K562 (cell line): Measurements from ENCODE around the gene TXN2. TPM values are rescaled to one million over a fixed set of nuclear protein-coding genes. Genes with fewer than 3 reads are reported as not detected.

Experiments
- ATAC-seq: fragments of 200-7000 bp; cut with Tn5 transposase; 3 replicates; pipeline ENCODE4 v1.9.1; 2020; ENCODE audit warnings: moderate library complexity
- BruUV-seq: library from RNA; stranded (reverse); fragments of 400-500 nt; replicated peaks from 2 replicates; lab custom pipeline; 2021; lab: Mats Ljungman, UMichigan
- CTCF ChIA-PET: fragments of 300-600 bp; formaldehyde crosslinking; extraction: SDS; loops from one replicate; lab custom pipeline; 2021; ENCODE audit warnings: low intra/inter-chr PET ratio; lab: Yijun Ruan, JAX
- POLR2A ChIA-PET: fragments of 300-600, 350-650 bp; sonication (Branson Sonifier 250); formaldehyde crosslinking; extraction: SDS; loops from one replicate; lab custom pipeline; 2021; ENCODE audit warnings: antibody characterized with exemption, inconsistent platforms; lab: Yijun Ruan, JAX
- DNase-seq, 4 experiments: peaks; one replicate each; pipeline versions ENCODE4 v3.0.0 to v3.0.0-alpha.2; 2011 to 2018; ENCODE audit warnings: low spot score in 3 of 4, mixed read lengths in 3 of 4; ENCODE audit errors: extremely low read depth in 1 of 4
- FAIRE-seq: peaks from 2 replicates; lab custom pipeline; 2011; peaks lifted over from hg19 to GRCh38; lab: Jason Lieb, UNC
- H2AFZ ChIP-seq: 2 replicates; pipeline ENCODE4 v1.6.0; 2011; ENCODE audit warnings: low read depth, low read length, control low read depth, inconsistent platforms
- H3K27ac ChIP-seq: fragments of 200-600 bp; 3 replicates; pipeline ENCODE4 v1.8.0; 2011; ENCODE audit warnings: low read depth, mild to moderate bottlenecking, control low read depth, inconsistent platforms, low read length, moderate library complexity, mixed read lengths; ENCODE audit errors: extremely low read depth
- H3K27me3 ChIP-seq, 2 experiments: fragments of 300-600 bp in 1 of 2; 2 replicates in 1 of 2; 3 replicates in 1 of 2; pipeline versions ENCODE4 v1.6.0 to v1.8.0; 2011; ENCODE audit warnings: inconsistent platforms in 2 of 2, low read length in 2 of 2, mild to moderate bottlenecking in 1 of 2, mixed read lengths in 1 of 2, moderate library complexity in 1 of 2; ENCODE audit not compliant: control insufficient read depth in 2 of 2, insufficient read depth in 2 of 2
- H3K36me3 ChIP-seq: fragments of 300-600 bp; 3 replicates; pipeline ENCODE4 v1.8.0; 2011; ENCODE audit warnings: mild to moderate bottlenecking, low read length, inconsistent platforms; ENCODE audit not compliant: control insufficient read depth, insufficient read depth
- H3K4me1 ChIP-seq, 2 experiments: fragments of 200-600 bp in 1 of 2; replicated peaks in 1 of 2; 2 replicates in 1 of 2; 3 replicates in 1 of 2; pipeline versions ENCODE4 v1.5.1 to v1.8.0; 2011; ENCODE audit warnings: inconsistent platforms in 2 of 2, low read length in 2 of 2, mild to moderate bottlenecking in 1 of 2, mixed read lengths in 1 of 2, moderate library complexity in 1 of 2; ENCODE audit not compliant: control insufficient read depth in 2 of 2, insufficient read depth in 2 of 2
- H3K4me2 ChIP-seq: 2 replicates; pipeline ENCODE4 v1.6.1; 2011; ENCODE audit warnings: low read length, control low read depth, inconsistent platforms, mixed read lengths; ENCODE audit not compliant: insufficient read depth
- H3K4me3 ChIP-seq: fragments of 200-600 bp; sonication (generic), shearing (Covaris generic); 2 replicates; pipeline ENCODE4 v1.5.1; 2016; ENCODE audit warnings: control low read depth, inconsistent platforms
- H3K79me2 ChIP-seq: fragments of 200-600 bp; 3 replicates; pipeline ENCODE4 v1.8.0; 2011; ENCODE audit warnings: low read length, inconsistent platforms; ENCODE audit not compliant: control insufficient read depth, insufficient read depth
- H3K9ac ChIP-seq, 2 experiments: 2 replicates each; pipeline versions ENCODE4 v1.6.0 to v1.6.1; 2011; ENCODE audit warnings: low read depth in 2 of 2, low read length in 2 of 2, control low read depth in 1 of 2, inconsistent platforms in 1 of 2, mild to moderate bottlenecking in 1 of 2, mixed read lengths in 1 of 2; ENCODE audit not compliant: insufficient read depth in 1 of 2
- H3K9me1 ChIP-seq: one replicate; pipeline ENCODE4 v1.6.0; 2011; ENCODE audit warnings: inconsistent platforms, mild to moderate bottlenecking, low read length, moderate library complexity; ENCODE audit not compliant: control insufficient read depth, insufficient read depth
- H3K9me3 ChIP-seq: replicated peaks from 2 replicates; pipeline ENCODE4 v1.5.1; 2011; ENCODE audit warnings: low read depth, low read length, inconsistent platforms; ENCODE audit not compliant: control insufficient read depth, insufficient read depth
- H4K20me1 ChIP-seq: replicated peaks from 2 replicates; pipeline ENCODE4 v1.6.1; 2011; ENCODE audit warnings: low read length, inconsistent platforms, mixed read lengths; ENCODE audit not compliant: control insufficient read depth, insufficient read depth
- ARID1B ChIP-seq: fragments of 450-650 bp; IDR thresholded peaks from 2 replicates; pipeline ENCODE4 v1.6.1; 2016; ENCODE audit warnings: antibody characterized with exemption, mild to moderate bottlenecking, inconsistent platforms
- CBX1 ChIP-seq: sonication (generic); IDR thresholded peaks from 2 replicates; pipeline ENCODE4 v1.6.1; 2016; ENCODE audit warnings: antibody characterized with exemption, low read depth, mild to moderate bottlenecking
- EHMT2 ChIP-seq: fragments of 450-650 bp; IDR thresholded peaks from 2 replicates; pipeline ENCODE4 v1.6.1; 2018; ENCODE audit warnings: antibody characterized with exemption
- KLF6 ChIP-seq: fragments of 250-450 bp; sonication (Bioruptor Pico); IDR thresholded peaks from 2 replicates; pipeline ENCODE4 v1.4.0; 2020; ENCODE audit warnings: mild to moderate bottlenecking, moderate library complexity, borderline replicate concordance
- MCM3 ChIP-seq: fragments of 450-650 bp; IDR thresholded peaks from 2 replicates; pipeline ENCODE4 v1.6.1; 2016
- NCOA4 ChIP-seq: fragments of 450-650 bp; IDR thresholded peaks from 2 replicates; pipeline ENCODE4 v1.6.1; 2018; ENCODE audit warnings: mild to moderate bottlenecking; ENCODE audit not compliant: partially characterized antibody
- POU5F1 ChIP-seq: fragments of 150-350 bp; IDR thresholded peaks from 2 replicates; pipeline ENCODE4 v1.6.1; 2014; ENCODE audit warnings: borderline replicate concordance, low read length, low read depth, mild to moderate bottlenecking; ENCODE audit not compliant: partially characterized antibody
- TCF3 ChIP-seq: sonication (generic); formaldehyde crosslinking; IDR thresholded peaks from 2 replicates; pipeline ENCODE4 v1.4.0; 2020; ENCODE audit warnings: mild to moderate bottlenecking, missing genetic modification reagents
- YBX1 ChIP-seq: fragments of 450-650 bp; IDR thresholded peaks from 2 replicates; pipeline ENCODE4 v1.7.1; 2016; ENCODE audit warnings: mild to moderate bottlenecking
- ZFPM2 ChIP-seq: fragments of 250-450 bp; sonication (Bioruptor Pico); IDR thresholded peaks from 2 replicates; pipeline ENCODE4 v1.5.1; 2022; ENCODE audit warnings: mild to moderate bottlenecking
- ZNF217 ChIP-seq: sonication (generic); formaldehyde crosslinking; IDR thresholded peaks from 2 replicates; pipeline ENCODE4 v1.8.0; 2022; ENCODE audit warnings: mild to moderate bottlenecking, missing genetic modification reagents
- ZNF584 ChIP-seq: fragments of 200-800 bp; sonication (Bioruptor generic); IDR thresholded peaks from 2 replicates; pipeline ENCODE4 v1.6.1; 2016; ENCODE audit warnings: low read depth, mild to moderate bottlenecking, missing genetic modification characterization, missing compliant biosample characterization
- ZNF75A ChIP-seq: fragments of 450-650 bp; formaldehyde crosslinking; IDR thresholded peaks from 2 replicates; pipeline ENCODE4 v1.4.0; 2020; ENCODE audit warnings: mild to moderate bottlenecking
- WGBS: fragments of 100-300 bp; shearing (Covaris generic); methylation state at CpG from one replicate; pipeline ENCODE4 v1.1.6; 2016; ENCODE audit warnings: low coverage, mixed read lengths; ENCODE audit not compliant: insufficient coverage; ENCODE audit errors: missing lambda C conversion rate; 5-methylcytosine and 5-hydroxymethylcytosine counted together
- in situ Hi-C: fragments of 300-500 bp; cut with MboI; formaldehyde crosslinking; loops from 4 replicates; pipeline ENCODE4 v1.15.0; 2018; ENCODE audit warnings: inconsistent platforms, mixed read lengths
- intact Hi-C: fragments of 100-400 bp; cut with micrococcal nuclease; formaldehyde crosslinking; loops from 2 replicates; pipeline ENCODE4 v1.14.2; 2022
- polyA plus RNA-seq, 8 experiments: library from polyadenylated mRNA; depleted of rRNA in 4 of 8; stranded (reverse) in 5 of 8; unstranded in 3 of 8; fragments of >200 nt; fragmentation: Nextera tagmentation in 2 of 8; fragmentation: Illumina TruSeq in 1 of 8; extraction: Ambion mirVana in 2 of 8; extraction: Trizol in 1 of 8; gene quantifications; 2 replicates each; pipeline versions ENCODE4 v1.2.1 to v1.2.3, GENCODE V29; 2011 to 2014; ENCODE audit warnings: inconsistent platforms in 1 of 8, missing spikeins in 1 of 8
- total RNA-seq, 7 experiments: library from RNA; depleted of rRNA in 6 of 7; stranded (reverse); fragments of >200 nt in 6 of 7; fragmentation: Illumina TruSeq in 2 of 7; extraction: Trizol in 2 of 7; gene quantifications; 2 replicates each; pipeline versions ENCODE4 v1.2.1 to v1.2.3, GENCODE V29; 2011 to 2021; ENCODE audit warnings: low replicate concordance in 1 of 7
- TF ChIP-seq, protein P1 (sequence below): fragments of 250-450 bp; sonication (Bioruptor Pico); IDR thresholded peaks from 2 replicates; pipeline ENCODE4 v1.8.0; 2022; ENCODE audit warnings: inconsistent platforms, mild to moderate bottlenecking, moderate library complexity, borderline replicate concordance

The TXN2 gene
- total and polyA plus RNA-seq, 9 of the 15 experiments (the other 6 are each of a cell fraction or from before 2014, with no cell fraction given) = 48.5 to 399 (median 118) TPM

GRCh38 chr22:36507518-36508010, 26.1 kb upstream of the TXN2 start:
- in situ Hi-C loops = no loop called here
- POLR2A ChIA-PET = interaction anchor here (0.7 to 2.6 kb wide), 7 partner anchors 10 to 27 kb away, joined by 3 to 13 read pairs (median 4); no protein-coding TSS in a partner anchor
- 59% methylated on average over 5 of the region's 6 CpGs for WGBS
- H3K9me3 ChIP-seq = no peaks in the 10 kb centered on the region
- no peaks in the 10 kb centered on the region for H3K27me3 ChIP-seq
- TSS peak; percentile 95 for BruUV-seq
- no peak overlapping the region for H3K4me3 ChIP-seq
- DNase-seq (no peak), FAIRE-seq (no peak), ATAC-seq (no peak)
- CTCF ChIA-PET = no interaction called here
- intact Hi-C loops = loop anchor here (2.0 kb wide), 1 partner anchor 27 kb away; the partner anchor contains the start of gene TXN2
- TF ChIP-seq ARID1B (0 out of 2 replicates have a peak, but pooled peaks have one; percentile 6), KLF6 (no peak)
- peak overlapping the region; percentile 82 for H2AFZ ChIP-seq
- no peaks in the 10 kb centered on the region for H3K9me1 ChIP-seq
- H3K4me2 ChIP-seq = peak overlapping the region; percentile 42
- H3K79me2 ChIP-seq = peaks cover 17% of the 10 kb centered on the region
- H3K27ac ChIP-seq = peak overlapping the region; percentile 66
- peaks cover 19 to 31% of the 10 kb centered on the region in 2 experiments for H3K4me1 ChIP-seq
- peak overlapping the region; percentile 45 to 76; a peak in 3 of 4 replicates for H3K9ac ChIP-seq
- no peaks in the 10 kb centered on the region for H4K20me1 ChIP-seq
- peaks cover 49% of the 10 kb centered on the region for H3K36me3 ChIP-seq

DNA sequence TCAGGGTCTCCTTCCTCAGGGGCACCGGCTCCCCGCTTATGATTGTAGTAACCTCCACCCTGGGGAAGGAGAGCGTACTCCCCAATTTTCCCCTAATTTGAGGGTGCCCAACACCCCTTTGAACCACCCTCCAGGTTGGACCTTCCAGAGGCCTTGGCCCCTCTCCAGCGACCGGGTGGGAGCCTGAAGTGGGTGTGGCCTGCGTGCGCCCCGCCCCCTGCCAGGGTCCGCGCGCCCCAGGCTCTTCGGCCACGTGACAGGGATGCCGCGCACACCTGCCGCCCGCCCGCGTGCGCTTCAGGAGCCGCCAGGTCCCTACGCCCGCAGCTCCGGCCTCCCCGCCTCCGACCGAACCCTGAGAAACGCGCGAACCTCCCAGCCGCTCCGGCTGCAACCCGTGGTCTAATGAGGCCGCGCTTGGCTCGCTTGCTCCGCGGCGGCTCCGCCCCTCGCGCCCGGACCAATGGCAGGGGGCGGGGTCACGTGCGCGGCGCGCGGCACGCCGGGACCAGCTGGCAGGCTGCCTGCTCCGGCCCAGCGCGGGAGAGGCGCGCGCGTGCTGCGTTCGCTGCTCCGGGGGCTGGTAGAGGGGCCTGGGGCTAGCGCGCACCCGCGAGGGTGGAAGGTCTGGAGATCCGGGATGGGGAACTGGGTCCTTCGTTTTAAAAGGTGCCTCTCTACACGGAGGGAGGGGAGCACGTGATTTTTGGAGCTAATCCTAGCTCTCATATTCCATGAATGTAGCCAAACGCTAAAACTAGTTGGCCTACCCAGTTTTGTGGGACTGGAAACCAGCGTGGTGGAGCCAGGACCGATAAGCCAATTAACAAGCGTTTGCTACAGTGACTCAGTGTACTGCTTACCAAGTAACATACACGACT, 25.4 kb upstream of the TXN2 start, which contains the start of gene FOXRED2:
FOXRED2 (minus strand) TSS at position 404 of the 881 bp plus-strand sequence. CDS start 618 bp downstream, outside the sequence.
- peak within 1 kb of the TSS; percentile 45 to 88 for H3K9ac ChIP-seq
- DNase-seq (peak; percentile 90 to 94 (median 93)), FAIRE-seq (peak; percentile 85), ATAC-seq (peak; percentile 92)
- H3K27me3 ChIP-seq = no peaks in the 10 kb centered on the region
- TSS peak; percentile 28 for BruUV-seq
- no peaks in the 10 kb centered on the region for H3K9me3 ChIP-seq
- peak within 1 kb of the TSS; percentile 66 for H3K27ac ChIP-seq
- no peaks in the 10 kb centered on the region for H3K9me1 ChIP-seq
- H3K4me3 ChIP-seq = peak within 1 kb of the TSS; percentile 53
- peaks cover 43% of the 10 kb centered on the region for H3K36me3 ChIP-seq
- H3K79me2 ChIP-seq = peaks cover 17% of the 10 kb centered on the region
- 3% methylated on average over 25 of the region's 75 CpGs for WGBS
- CTCF ChIA-PET = no interaction called here
- no peaks in the 10 kb centered on the region for H4K20me1 ChIP-seq
- intact Hi-C loops = loop anchor here (2.0 kb wide), 1 partner anchor 26 kb away; the partner anchor contains the start of gene TXN2
- peaks cover 19 to 31% of the 10 kb centered on the region in 2 experiments for H3K4me1 ChIP-seq
- peak within 1 kb of the TSS; percentile 82 for H2AFZ ChIP-seq
- H3K4me2 ChIP-seq = peak within 1 kb of the TSS; percentile 78
- POLR2A ChIA-PET = interaction anchor here (0.7 to 2.6 kb wide), 8 partner anchors 9 to 26 kb away, joined by 3 to 13 read pairs (median 4); no protein-coding TSS in a partner anchor
- in situ Hi-C loops = no loop called here
- no peak for TF ChIP-seq POU5F1
- TF ChIP-seq ZNF75A (CRISPR knock-in tag) = no peak
- TF ChIP-seq YBX1 = no peak
- TF ChIP-seq, protein P1, sequence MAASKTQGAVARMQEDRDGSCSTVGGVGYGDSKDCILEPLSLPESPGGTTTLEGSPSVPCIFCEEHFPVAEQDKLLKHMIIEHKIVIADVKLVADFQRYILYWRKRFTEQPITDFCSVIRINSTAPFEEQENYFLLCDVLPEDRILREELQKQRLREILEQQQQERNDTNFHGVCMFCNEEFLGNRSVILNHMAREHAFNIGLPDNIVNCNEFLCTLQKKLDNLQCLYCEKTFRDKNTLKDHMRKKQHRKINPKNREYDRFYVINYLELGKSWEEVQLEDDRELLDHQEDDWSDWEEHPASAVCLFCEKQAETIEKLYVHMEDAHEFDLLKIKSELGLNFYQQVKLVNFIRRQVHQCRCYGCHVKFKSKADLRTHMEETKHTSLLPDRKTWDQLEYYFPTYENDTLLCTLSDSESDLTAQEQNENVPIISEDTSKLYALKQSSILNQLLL (CRISPR knock-in tag) = no peak
- TF ChIP-seq ZFPM2 = no peak
- no peak for TF ChIP-seq EHMT2
- no peak for TF ChIP-seq ZNF217 (CRISPR knock-in tag)
- TF ChIP-seq NCOA4 = no peak
- TF ChIP-seq MCM3 = no peak
- TF ChIP-seq CBX1 = peak; percentile 70; the same call in 1 of the 2 replicates
- no peak for TF ChIP-seq ZNF584 (CRISPR knock-in tag)
- TF ChIP-seq TCF3 (CRISPR knock-in tag) = no peak
